ENCODE data around the gene SS18L1.

The SS18L1 gene

DNA sequence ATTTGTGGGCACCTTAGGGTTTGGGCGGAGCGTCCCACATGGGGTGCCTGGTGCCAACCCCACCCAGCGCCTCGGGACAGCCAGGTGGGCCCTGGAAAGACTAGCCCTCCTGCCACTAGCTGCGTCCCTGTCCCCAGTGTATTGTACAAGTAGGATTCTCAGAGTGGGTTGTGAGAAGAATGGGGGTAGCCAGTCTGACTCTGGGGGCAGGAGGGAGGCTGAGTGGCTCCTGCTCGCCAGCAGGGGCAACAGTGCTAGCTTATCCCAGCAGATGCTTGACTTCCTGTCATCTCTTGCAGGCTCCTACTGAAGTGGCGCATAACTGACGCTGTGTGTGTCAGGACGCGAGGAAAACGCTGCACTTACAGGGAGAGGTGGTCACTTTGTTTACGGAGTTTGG, 9.7 kb upstream of the SS18L1 start:
- Histone ChIP-seq H3K36me3 (ENCODE audit: control insufficient read depth, insufficient read depth, low read length) (peaks cover 61% of the 10 kb centered on the region), H3K27me3 (replicated peaks; ENCODE audit: control insufficient read depth, insufficient read depth, low read length) (no peaks in the 10 kb centered on the region), H3K4me3 (replicated peaks; ENCODE audit: low read depth, low read length) (no peak overlapping the region)
- no peak for DNase-seq (ENCODE audit: extremely low read depth, insufficient read length)
- TF ChIP-seq CTCF (IDR thresholded peaks at IDR 0.05; ENCODE audit: insufficient read depth, low read length, poor library complexity, severe bottlenecking) = peak; percentile 17

- no peaks in the 10 kb centered on the region for H3K27me3 ChIP-seq (replicated peaks; ENCODE audit: control insufficient read depth, insufficient read depth, low read length)
- no peak for TF ChIP-seq CTCF (IDR thresholded peaks at IDR 0.05; ENCODE audit: insufficient read depth, low read length, poor library complexity, severe bottlenecking)
These were observed 8.8 kb upstream of the SS18L1 start for GRCh38 chr20:62134735-62135231.

DNA sequence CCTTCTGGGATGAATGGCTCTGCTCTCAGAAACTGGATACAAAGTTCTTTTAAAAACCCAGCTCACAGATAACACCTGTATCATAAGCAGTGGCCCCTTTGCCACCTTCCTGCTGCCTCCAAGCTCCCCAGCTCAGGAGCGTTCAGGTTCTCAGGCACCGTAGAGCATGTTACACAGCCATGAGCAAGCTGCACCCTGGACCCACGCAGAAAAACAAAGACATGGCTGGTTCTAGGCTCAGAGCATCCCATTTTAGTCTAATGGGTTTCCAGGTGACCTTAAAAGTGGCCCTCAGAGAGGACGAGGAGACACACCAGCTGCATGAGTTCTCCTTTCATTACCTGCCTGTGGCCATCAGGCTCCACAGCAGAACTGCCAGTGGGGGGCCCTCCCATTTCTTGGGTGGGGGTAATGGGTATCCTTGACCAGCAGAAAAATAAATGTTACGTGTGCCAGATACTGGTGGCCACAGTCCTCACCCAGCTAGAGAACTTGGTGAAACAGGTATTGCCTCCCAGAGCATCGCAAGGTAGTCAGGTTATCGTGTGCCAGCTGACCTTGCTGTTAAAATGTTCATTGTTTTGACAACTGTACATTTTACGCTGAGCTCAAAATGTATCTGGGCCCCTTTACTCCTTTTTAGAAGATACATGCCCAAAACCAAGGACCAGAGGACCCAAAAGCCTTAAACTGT, 7.8 kb upstream of the SS18L1 start:
- Histone ChIP-seq H3K27me3 (replicated peaks; ENCODE audit: control insufficient read depth, insufficient read depth, low read length) (no peaks in the 10 kb centered on the region), H3K36me3 (ENCODE audit: control insufficient read depth, insufficient read depth, low read length) (peaks cover 62% of the 10 kb centered on the region), H3K4me3 (replicated peaks; ENCODE audit: low read depth, low read length) (no peak overlapping the region)
- TF ChIP-seq CTCF (IDR thresholded peaks at IDR 0.05; ENCODE audit: insufficient read depth, low read length, poor library complexity, severe bottlenecking) = no peak
- no peak for DNase-seq (ENCODE audit: extremely low read depth, insufficient read length)

More at GRCh38 chr20:62134735-62135231, 8.8 kb upstream of the SS18L1 start:
- Histone ChIP-seq H3K36me3 (ENCODE audit: control insufficient read depth, insufficient read depth, low read length) (peaks cover 62% of the 10 kb centered on the region), H3K4me3 (replicated peaks; ENCODE audit: low read depth, low read length) (no peak overlapping the region)
- DNase-seq (ENCODE audit: extremely low read depth, insufficient read length) = no peak

DNA sequence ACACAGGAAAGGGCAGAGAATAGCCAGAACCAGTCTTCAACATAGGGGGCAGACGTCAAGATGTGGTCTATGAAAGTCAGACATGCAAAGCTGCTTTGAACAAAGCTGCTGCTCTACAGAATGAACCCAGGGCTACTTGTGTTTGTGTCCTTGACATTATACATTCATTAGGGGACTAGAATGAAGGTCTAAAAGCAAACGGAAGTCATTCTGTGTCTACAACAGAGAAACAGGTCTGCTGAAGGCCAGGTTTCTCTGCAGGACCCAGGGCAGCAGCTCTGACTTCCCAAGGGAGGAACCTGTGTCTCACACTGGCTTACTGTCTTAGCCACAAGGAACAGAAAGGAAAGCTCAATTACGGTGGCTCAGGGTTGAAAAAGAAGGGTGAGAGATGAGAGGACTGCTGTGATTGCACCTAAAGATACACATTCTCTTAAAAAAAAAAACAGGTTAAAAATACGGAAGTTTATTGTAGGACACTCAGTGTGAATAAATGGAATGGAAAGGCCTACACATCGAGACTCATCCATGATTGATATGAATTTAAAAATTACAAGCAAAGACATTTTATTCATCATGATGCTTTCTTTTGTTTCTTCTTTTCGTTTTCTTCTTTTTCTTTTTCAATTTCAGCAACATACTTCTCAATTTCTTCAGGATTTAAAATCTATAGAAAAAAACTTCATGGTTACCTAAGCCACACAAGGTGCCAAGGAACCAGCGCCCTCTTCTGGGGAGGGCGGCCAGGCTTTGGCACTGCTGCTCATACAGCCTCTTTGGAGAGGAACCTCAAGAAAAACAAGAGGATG, 7.1 kb upstream of the SS18L1 start:
- peak; percentile 76 for TF ChIP-seq CTCF (IDR thresholded peaks at IDR 0.05; ENCODE audit: insufficient read depth, low read length, poor library complexity, severe bottlenecking)
- Histone ChIP-seq H3K4me3 (replicated peaks; ENCODE audit: low read depth, low read length) (no peak overlapping the region), H3K27me3 (replicated peaks; ENCODE audit: control insufficient read depth, insufficient read depth, low read length) (no peaks in the 10 kb centered on the region), H3K36me3 (ENCODE audit: control insufficient read depth, insufficient read depth, low read length) (peaks cover 56% of the 10 kb centered on the region)
- DNase-seq (ENCODE audit: extremely low read depth, insufficient read length) = no peak

GRCh38 chr20:62137092-62137384, 6.5 kb upstream of the SS18L1 start:
- Histone ChIP-seq H3K4me3 (replicated peaks; ENCODE audit: low read depth, low read length) (no peak overlapping the region), H3K36me3 (ENCODE audit: control insufficient read depth, insufficient read depth, low read length) (peaks cover 52% of the 10 kb centered on the region), H3K27me3 (replicated peaks; ENCODE audit: control insufficient read depth, insufficient read depth, low read length) (no peaks in the 10 kb centered on the region)
- no peak for TF ChIP-seq CTCF (IDR thresholded peaks at IDR 0.05; ENCODE audit: insufficient read depth, low read length, poor library complexity, severe bottlenecking)
- DNase-seq (ENCODE audit: extremely low read depth, insufficient read length) = no peak
